Astrocyte of the cerebellum (primary cell): Measurements from ENCODE around the gene LDHD.

Experiments used
- DNase-seq: peaks from one replicate; pipeline ENCODE4 v3.0.0-alpha.2; 2011; ENCODE audit warnings: low read depth
- H3K4me3 ChIP-seq: 2 replicates; pipeline ENCODE4 v1.5.1; 2011; ENCODE audit warnings: mild to moderate bottlenecking, low read depth, low read length, moderate library complexity
- CTCF ChIP-seq: IDR thresholded peaks from 2 replicates; pipeline ENCODE4 v1.5.1; 2012; ENCODE audit warnings: low read length, low read depth, moderate library complexity, mild to moderate bottlenecking; ENCODE audit errors: missing control alignments
- in situ Hi-C: cut with HindIII; loops from 2 replicates; pipeline ENCODE4 v1.10.0; 2017; ENCODE audit warnings: low sequenced_read_pairs

The LDHD gene

GRCh38 chr16:75106351-75107274, 10.0 kb downstream of the LDHD start:
- DNase-seq = no peak
- TF ChIP-seq CTCF = no peak
- no peak overlapping the region for H3K4me3 ChIP-seq
- in situ Hi-C loops = loop anchor here (5.0 kb wide), 2 partner anchors 69 to 99 kb away; no protein-coding TSS in a partner anchor

- no peak overlapping the region for H3K4me3 ChIP-seq
- in situ Hi-C loops = loop anchor here (5.0 kb wide), 2 partner anchors 68 to 98 kb away; no protein-coding TSS in a partner anchor
- no peak for DNase-seq
- TF ChIP-seq CTCF = no peak
Observed at GRCh38 chr16:75105306-75106061, 11.1 kb downstream of the LDHD start.

GRCh38 chr16:75104836-75105235, 11.7 kb downstream of the LDHD start:
- in situ Hi-C loops = loop anchor here (5.0 kb wide), 2 partner anchors 68 to 98 kb away; no protein-coding TSS in a partner anchor
- TF ChIP-seq CTCF = no peak
- no peak for DNase-seq
- no peak overlapping the region for H3K4me3 ChIP-seq

GRCh38 chr16:75103994-75104393, 12.6 kb downstream of the LDHD start:
- DNase-seq = no peak
- in situ Hi-C loops = no loop called here
- H3K4me3 ChIP-seq = no peak overlapping the region
- TF ChIP-seq CTCF = no peak

- in situ Hi-C loops = no loop called here
- no peak overlapping the region for H3K4me3 ChIP-seq
- no peak for DNase-seq
- TF ChIP-seq CTCF = no peak
Observed at GRCh38 chr16:75102595-75102994, 14.0 kb downstream of the LDHD start.

GRCh38 chr16:75101635-75102034, 14.9 kb downstream of the LDHD start:
- DNase-seq = no peak
- H3K4me3 ChIP-seq = no peak overlapping the region
- TF ChIP-seq CTCF = no peak
- in situ Hi-C loops = no loop called here
